GM23248 (cell line): ENCODE results near the gene EML3. TPM values are rescaled to one million over a fixed set of nuclear protein-coding genes. Genes with fewer than 3 reads are reported as not detected.
"Not testable (repeated sequence)": the region's sequence is repeated elsewhere in the genome, so short reads cannot be mapped to it uniquely, and the experiment has no call there.

ENCODE experiments used
- DNase-seq: peaks from one replicate; pipeline ENCODE4 v3.0.0-alpha.2; 2015
- H2AFZ ChIP-seq: fragments of 200-600 bp; sonication (generic); 2 replicates; pipeline ENCODE4 v1.6.1; 2016; ENCODE audit warnings: antibody characterized with exemption
- H3F3A ChIP-seq: fragments of 200-600 bp; sonication (generic); 2 replicates; pipeline ENCODE4 v1.6.1; 2016; ENCODE audit warnings: mild to moderate bottlenecking, antibody characterized with exemption, mixed run types; ENCODE audit not compliant: insufficient read depth
- H3K27ac ChIP-seq: fragments of 200-600 bp; sonication (generic); 2 replicates; pipeline ENCODE4 v1.5.1; 2016; ENCODE audit warnings: mild to moderate bottlenecking
- H3K27me3 ChIP-seq: fragments of 200-600 bp; sonication (generic); replicated peaks from 2 replicates; pipeline ENCODE4 v1.6.1; 2016; ENCODE audit warnings: mild to moderate bottlenecking; ENCODE audit not compliant: insufficient read depth
- H3K36me3 ChIP-seq: fragments of 200-600 bp; sonication (generic); 2 replicates; pipeline ENCODE4 v1.6.1; 2016; ENCODE audit warnings: low read depth, mild to moderate bottlenecking
- H3K4me1 ChIP-seq: fragments of 200-600 bp; sonication (generic); 2 replicates; pipeline ENCODE4 v1.6.1; 2016; ENCODE audit warnings: mild to moderate bottlenecking; ENCODE audit not compliant: insufficient read depth
- H3K4me2 ChIP-seq: fragments of 200-600 bp; sonication (generic); one replicate; pipeline ENCODE4 v1.6.1; 2016; ENCODE audit warnings: mild to moderate bottlenecking; ENCODE audit not compliant: unreplicated experiment
- H3K4me3 ChIP-seq: fragments of 200-600 bp; sonication (generic); 2 replicates; pipeline ENCODE4 v1.5.1; 2016; ENCODE audit warnings: mild to moderate bottlenecking
- H3K79me2 ChIP-seq: fragments of 200-600 bp; sonication (generic); 2 replicates; pipeline ENCODE4 v1.6.1; 2016; ENCODE audit warnings: mild to moderate bottlenecking; ENCODE audit not compliant: insufficient read depth
- H3K9ac ChIP-seq: fragments of 200-600 bp; sonication (generic); 2 replicates; pipeline ENCODE4 v1.6.1; 2016; ENCODE audit warnings: mild to moderate bottlenecking
- H3K9me2 ChIP-seq: fragments of 200-600 bp; sonication (generic); 2 replicates; pipeline ENCODE4 v1.6.1; 2016; ENCODE audit warnings: mixed run types, mild to moderate bottlenecking, moderate library complexity; ENCODE audit not compliant: insufficient read depth
- H3K9me3 ChIP-seq: fragments of 200-600 bp; sonication (generic); one replicate; pipeline ENCODE4 v1.6.1; 2017; ENCODE audit warnings: low read depth
- H4K20me1 ChIP-seq: fragments of 200-600 bp; sonication (generic); 2 replicates; pipeline ENCODE4 v1.6.0; 2016; ENCODE audit not compliant: insufficient read depth
- EZH2 ChIP-seq: fragments of 200-600 bp; sonication (generic); IDR thresholded peaks from 2 replicates; pipeline ENCODE4 v1.6.1; 2018; ENCODE audit warnings: antibody characterized with exemption, mild to moderate bottlenecking; ENCODE audit not compliant: insufficient read depth, poor library complexity, severe bottlenecking
- EZH2phosphoT487 ChIP-seq: fragments of 200-600 bp; sonication (generic); IDR thresholded peaks from 2 replicates; pipeline ENCODE4 v1.6.1; 2018; ENCODE audit warnings: antibody characterized with exemption, moderate library complexity, mild to moderate bottlenecking, low read depth; ENCODE audit not compliant: insufficient read depth
- WGBS, 2 experiments: methylation state at CpG; one replicate each; pipeline ENCODE4 v1.1.6; 2015 to 2017; ENCODE audit warnings: low lambda C conversion rate in 2 of 2, low coverage in 1 of 2; ENCODE audit errors: missing lambda C conversion rate in 2 of 2; 5-methylcytosine and 5-hydroxymethylcytosine counted together
- in situ Hi-C: fragments of 300-500 bp; cut with MboI; formaldehyde crosslinking; loops from 2 replicates; pipeline ENCODE4 v1.15.0; 2020
- polyA plus RNA-seq: library from polyadenylated mRNA; unstranded; fragments of >200 nt; fragmentation: Nextera tagmentation; extraction: Ambion mirVana; gene quantifications from 2 replicates; pipeline ENCODE4 v1.2.1, GENCODE V29; 2016
- total RNA-seq: library from RNA; depleted of rRNA; stranded (reverse); fragments of >200 nt; shearing (Covaris generic); gene quantifications from 2 replicates; pipeline ENCODE4 v1.2.3, GENCODE V29; 2014

The EML3 gene
- total and polyA plus RNA-seq, 2 experiments from 2014 or later, result 34.8 to 47.2 TPM

DNA sequence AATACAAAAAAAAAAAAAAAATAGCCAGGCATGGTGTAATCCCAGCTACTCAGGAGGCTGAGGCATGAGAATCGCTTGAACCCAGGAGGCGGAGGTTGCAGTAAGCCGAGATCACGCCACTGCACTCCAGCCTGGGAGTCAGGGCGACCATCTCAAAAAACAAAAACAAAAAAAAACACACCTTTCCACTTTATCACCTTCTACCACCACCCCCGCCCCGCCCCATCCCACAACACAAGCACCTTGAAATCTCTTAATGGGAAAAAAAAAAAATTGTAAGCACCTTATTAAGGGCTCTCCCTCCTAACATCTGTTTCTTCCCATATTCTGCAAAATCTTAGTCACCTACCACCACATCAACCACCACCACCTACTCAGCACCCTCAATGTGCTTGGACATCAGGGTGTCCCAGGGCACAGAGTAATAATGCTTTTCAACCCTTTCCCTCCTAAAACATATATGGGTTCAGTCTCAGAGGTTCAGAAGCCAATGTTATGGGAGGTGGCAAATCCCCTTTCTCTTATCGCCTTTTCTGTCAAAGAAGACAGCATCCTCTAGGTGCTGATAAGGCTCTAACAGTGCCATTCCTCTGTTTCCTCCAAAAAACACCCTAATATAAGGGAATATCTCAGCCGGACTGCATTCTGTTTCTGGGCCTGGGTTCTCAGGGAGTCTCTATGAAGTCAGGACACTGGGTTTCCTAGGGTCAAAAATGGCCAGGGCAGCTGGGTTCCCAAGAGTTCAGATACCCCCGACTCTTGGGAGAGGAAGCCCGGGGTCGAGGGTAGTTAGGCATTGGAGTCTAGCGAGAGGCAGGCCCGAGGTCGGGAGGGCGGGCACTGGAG is 39.8 kb upstream of the EML3 start:
- Histone ChIP-seq H4K20me1 (no peaks in the 10 kb centered on the region), H3K9me3 (no peaks in the 10 kb centered on the region), H2AFZ (peak overlapping the region; percentile 100), H3K4me1 (peaks cover 12% of the 10 kb centered on the region), H3K27ac (peak overlapping the region; percentile 86), H3K9ac (peak overlapping the region; percentile 91), H3K4me3 (peak overlapping the region; percentile 92), H3K9me2 (no peaks in the 10 kb centered on the region), H3K79me2 (peaks cover 43% of the 10 kb centered on the region), H3K27me3 (no peaks in the 10 kb centered on the region), H3F3A (peaks cover 3% of the 10 kb centered on the region; the same call in 1 of the 2 replicates), H3K36me3 (no peaks in the 10 kb centered on the region), H3K4me2 (peak overlapping the region; percentile 96)
- TF ChIP-seq EZH2 (no peak), EZH2phosphoT487 (no peak)
- DNase-seq, result peak; percentile 52
- in situ Hi-C loops, result no loop called here
- 29 to 30% methylated on average over 16 of the region's 16 CpGs for WGBS, 2 experiments

GRCh38 chr11:62650283-62650682 is 37.7 kb upstream of the EML3 start:
- H3K9me2 ChIP-seq, H3K27me3 ChIP-seq, H3K36me3 ChIP-seq, H3K4me2 ChIP-seq, H3K27ac ChIP-seq, H2AFZ ChIP-seq, H4K20me1 ChIP-seq, H3K9ac ChIP-seq, in situ Hi-C loops, DNase-seq, H3K4me3 ChIP-seq, H3K9me3 ChIP-seq: not testable (repeated sequence)
- H3K4me1 ChIP-seq, result peaks cover 19% of the 10 kb centered on the region
- peaks cover 10% of the 10 kb centered on the region; the same call in 1 of the 2 replicates for H3F3A ChIP-seq
- 94% methylated on average over 12 of the region's 12 CpGs for WGBS, 2 experiments
- peaks cover 54% of the 10 kb centered on the region for H3K79me2 ChIP-seq

DNA sequence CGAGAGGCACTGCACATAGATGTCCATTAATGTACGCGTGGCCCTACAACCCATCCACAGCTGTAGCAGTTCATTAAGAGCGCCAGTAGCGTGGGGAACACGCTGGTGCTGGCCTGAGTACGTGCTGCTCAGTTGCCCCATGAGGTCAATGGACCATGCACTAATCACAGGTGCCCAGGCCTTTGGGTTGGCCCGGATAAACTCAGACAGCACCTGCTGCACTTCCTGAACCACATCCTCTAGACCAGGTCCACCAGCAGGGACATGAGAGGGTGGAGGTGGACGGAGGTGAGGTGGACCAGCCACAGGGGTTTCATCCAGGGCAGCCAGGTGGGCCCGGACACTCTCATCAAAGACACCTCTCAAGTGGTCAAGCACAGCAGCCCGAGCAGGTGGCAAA is 36.9 kb upstream of the EML3 start:
- Histone ChIP-seq H3K4me2 (no peak overlapping the region), H4K20me1 (no peaks in the 10 kb centered on the region), H3K9me2 (no peaks in the 10 kb centered on the region), H3K4me1 (peaks cover 25% of the 10 kb centered on the region), H3K27ac (no peak overlapping the region), H3K9me3 (no peaks in the 10 kb centered on the region), H3K36me3 (no peaks in the 10 kb centered on the region; the same call in 1 of the 2 replicates), H3K4me3 (no peak overlapping the region), H3F3A (peaks cover 10% of the 10 kb centered on the region; the same call in 1 of the 2 replicates), H2AFZ (no peak overlapping the region), H3K27me3 (no peaks in the 10 kb centered on the region), H3K79me2 (peaks cover 62% of the 10 kb centered on the region), H3K9ac (no peak overlapping the region)
- DNase-seq, result no peak
- in situ Hi-C loops, result no loop called here
- 89 to 90% methylated on average over 11 of the region's 11 CpGs for WGBS, 2 experiments
- no peak for TF ChIP-seq EZH2
- TF ChIP-seq EZH2phosphoT487, result no peak

DNA sequence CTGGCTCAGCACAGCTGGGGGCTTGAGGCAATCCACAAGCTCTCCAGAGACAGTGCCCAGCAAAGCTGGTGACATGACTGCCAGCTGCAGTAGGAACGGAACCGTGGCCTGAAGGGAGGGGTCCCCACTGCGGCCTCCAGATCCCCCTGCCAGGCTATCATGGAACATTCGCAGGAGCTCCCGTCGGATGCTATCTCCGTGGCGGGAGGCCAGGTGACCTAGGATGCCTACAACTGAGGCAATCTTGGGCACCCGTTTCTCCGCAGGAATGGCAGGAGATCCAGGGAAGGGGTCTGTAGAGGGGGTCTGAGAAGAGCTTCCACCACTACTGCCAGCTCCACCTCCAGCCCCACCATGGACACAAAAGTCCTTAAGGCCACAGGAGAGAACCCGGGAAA is 36.4 kb upstream of the EML3 start:
- Histone ChIP-seq H3K27ac (no peak overlapping the region), H3K27me3 (no peaks in the 10 kb centered on the region), H3K4me3 (no peak overlapping the region), H3K36me3 (no peaks in the 10 kb centered on the region; the same call in 1 of the 2 replicates), H3K9ac (no peak overlapping the region), H4K20me1 (no peaks in the 10 kb centered on the region), H3K9me2 (no peaks in the 10 kb centered on the region), H3K9me3 (no peaks in the 10 kb centered on the region), H2AFZ (no peak overlapping the region), H3K79me2 (peaks cover 67% of the 10 kb centered on the region), H3K4me2 (no peak overlapping the region), H3K4me1 (peaks cover 25% of the 10 kb centered on the region), H3F3A (peaks cover 10% of the 10 kb centered on the region; the same call in 1 of the 2 replicates)
- 82 to 83% methylated on average over 11 of the region's 11 CpGs for WGBS, 2 experiments
- TF ChIP-seq EZH2phosphoT487 (no peak), EZH2 (no peak)
- no peak for DNase-seq
- in situ Hi-C loops, result no loop called here
